NK-92 treated with Interleukin-12 subunit alpha and Interleukin-12 subunit beta, amount 100 ng/mL, for 24 hours (cell line): Measurements from ENCODE around the gene LITAFD.
"Not testable (repeated sequence)": the region's sequence is repeated elsewhere in the genome, so short reads cannot be mapped to it uniquely, and the experiment has no call there.

Experiments used
- DNase-seq: peaks from one replicate; lab custom pipeline; 2025; lab: John Stamatoyannopoulos, UW

The LITAFD gene

GRCh38 chr16:8858994-8859912 lies 22.9 kb upstream of the LITAFD start:
- no peak for DNase-seq

- DNase-seq, result no peak
Observed at GRCh38 chr16:8859913-8860881, 22.0 kb upstream of the LITAFD start.

- no peak for DNase-seq
Observed at GRCh38 chr16:8861563-8862308, 20.4 kb upstream of the LITAFD start.

GRCh38 chr16:8862309-8863130 lies 19.6 kb upstream of the LITAFD start:
- no peak for DNase-seq

- no peak for DNase-seq
Observed at GRCh38 chr16:8863594-8864424, 18.3 kb upstream of the LITAFD start.

GRCh38 chr16:8864480-8865110 lies 17.6 kb upstream of the LITAFD start:
- no peak for DNase-seq

GRCh38 chr16:8865145-8865882 lies 16.8 kb upstream of the LITAFD start:
- no peak for DNase-seq

- no peak for DNase-seq
Observed at GRCh38 chr16:8866118-8866883, 15.8 kb upstream of the LITAFD start.

- no peak for DNase-seq
Observed at GRCh38 chr16:8866884-8867215, 15.3 kb upstream of the LITAFD start.

- no peak for DNase-seq
Observed at GRCh38 chr16:8867216-8867931, 14.8 kb upstream of the LITAFD start.

- no peak for DNase-seq
Observed at GRCh38 chr16:8867932-8868415, 14.2 kb upstream of the LITAFD start.

GRCh38 chr16:8868416-8869211 lies 13.5 kb upstream of the LITAFD start, which contains the start of gene CARHSP1:
TSS of gene CARHSP1 (minus strand) at chr16:8869006. CDS start at chr16:8859328, 9,678 bp downstream.
- peak; percentile 90 for DNase-seq

- no peak for DNase-seq
Observed at GRCh38 chr16:8869212-8869987, 12.8 kb upstream of the LITAFD start.

GRCh38 chr16:8869988-8870241 lies 12.2 kb upstream of the LITAFD start:
- DNase-seq, result not testable (repeated sequence)

GRCh38 chr16:8872071-8872470 lies 10.1 kb upstream of the LITAFD start:
- no peak for DNase-seq
